ENCODE data around the gene NBEAL1. TPM values are rescaled to one million over a fixed set of nuclear protein-coding genes. Genes with fewer than 3 reads are reported as not detected.

Gene NBEAL1
- polyA plus RNA-seq, 1 donor (not counting 4 experiments of a cell fraction or from before 2014, with no cell fraction given): 14.7 TPM

DNA sequence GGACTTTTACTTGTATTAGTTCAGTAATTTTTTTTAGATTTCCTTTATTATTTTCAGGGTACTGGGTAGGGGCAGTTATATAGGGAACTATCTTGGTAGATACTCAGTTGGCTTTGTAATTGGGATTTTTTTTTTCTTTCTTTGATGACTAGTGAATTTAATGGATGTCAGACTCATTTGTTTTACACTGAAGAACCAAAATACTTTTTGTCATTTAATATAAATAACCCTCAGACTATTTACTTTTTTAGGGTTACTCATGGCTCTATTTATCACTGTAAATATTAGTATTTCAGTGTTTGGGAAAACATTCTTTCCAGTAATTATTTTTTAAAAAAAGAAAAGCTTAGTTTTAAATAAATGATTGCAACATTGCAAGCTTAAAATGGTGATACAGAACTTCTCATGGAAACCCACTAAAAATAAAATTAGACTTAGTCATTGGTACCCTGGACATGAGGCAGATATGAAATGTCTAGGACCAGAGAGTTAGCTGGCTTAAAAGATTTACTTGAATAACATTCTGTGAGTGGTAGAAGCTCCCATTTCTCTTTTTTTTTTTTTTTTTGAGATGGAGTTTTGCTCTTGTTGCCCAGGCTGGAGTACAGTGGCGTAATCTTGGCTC, 149.7 kb downstream of the NBEAL1 start:
- DNase-seq (ENCODE audit: low read depth, low spot score) (no peak), FAIRE-seq (no peak)
- dilution Hi-C loops (cut with MboI; ENCODE audit: extremely low pct_ligation_motif_present, low sequenced_read_pairs): no loop called here
- H2AFZ ChIP-seq (ENCODE audit: control insufficient read depth, low read length): no peak overlapping the region
- no peaks in the 10 kb centered on the region for H3K9me3 ChIP-seq (ENCODE audit: control insufficient read depth, low read depth, low read length)
- peaks cover 4 to 10% of the 10 kb centered on the region in 2 experiments for H3K36me3 ChIP-seq (ENCODE audit: control insufficient read depth in 2 of 2, extremely low read depth in 1 of 2, insufficient read depth in 2 of 2, low read length in 2 of 2)
- no peaks in the 10 kb centered on the region for H3K4me1 ChIP-seq (ENCODE audit: control insufficient read depth, extremely low read depth, insufficient read depth, low read length)
- H3K9me1 ChIP-seq (ENCODE audit: control insufficient read depth, extremely low read depth, insufficient read depth, low read length): no peaks in the 10 kb centered on the region
- TF ChIP-seq, protein P1, sequence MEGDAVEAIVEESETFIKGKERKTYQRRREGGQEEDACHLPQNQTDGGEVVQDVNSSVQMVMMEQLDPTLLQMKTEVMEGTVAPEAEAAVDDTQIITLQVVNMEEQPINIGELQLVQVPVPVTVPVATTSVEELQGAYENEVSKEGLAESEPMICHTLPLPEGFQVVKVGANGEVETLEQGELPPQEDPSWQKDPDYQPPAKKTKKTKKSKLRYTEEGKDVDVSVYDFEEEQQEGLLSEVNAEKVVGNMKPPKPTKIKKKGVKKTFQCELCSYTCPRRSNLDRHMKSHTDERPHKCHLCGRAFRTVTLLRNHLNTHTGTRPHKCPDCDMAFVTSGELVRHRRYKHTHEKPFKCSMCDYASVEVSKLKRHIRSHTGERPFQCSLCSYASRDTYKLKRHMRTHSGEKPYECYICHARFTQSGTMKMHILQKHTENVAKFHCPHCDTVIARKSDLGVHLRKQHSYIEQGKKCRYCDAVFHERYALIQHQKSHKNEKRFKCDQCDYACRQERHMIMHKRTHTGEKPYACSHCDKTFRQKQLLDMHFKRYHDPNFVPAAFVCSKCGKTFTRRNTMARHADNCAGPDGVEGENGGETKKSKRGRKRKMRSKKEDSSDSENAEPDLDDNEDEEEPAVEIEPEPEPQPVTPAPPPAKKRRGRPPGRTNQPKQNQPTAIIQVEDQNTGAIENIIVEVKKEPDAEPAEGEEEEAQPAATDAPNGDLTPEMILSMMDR (optimal IDR thresholded peaks at IDR 0.05 in 1 of 3, IDR thresholded peaks at IDR 0.05 in 1 of 3, conservative IDR thresholded peaks at IDR 0.05 in 1 of 3; ENCODE audit: extremely low read depth in 1 of 3, insufficient read depth in 2 of 3, low read length in 3 of 3): no peak
- no peak for TF ChIP-seq EZH2 (IDR thresholded peaks at IDR 0.05; ENCODE audit: low read length)
- no peak overlapping the region for H3K9ac ChIP-seq (ENCODE audit: control insufficient read depth, extremely low read depth, insufficient read depth, low read length)
- H3K79me2 ChIP-seq (ENCODE audit: control insufficient read depth, insufficient read depth, low read length): no peaks in the 10 kb centered on the region
- H3K27ac ChIP-seq (ENCODE audit: control insufficient read depth, insufficient read depth, low read length): no peak overlapping the region
- H4K20me1 ChIP-seq (ENCODE audit: control insufficient read depth, extremely low read depth, insufficient read depth, low read length): no peaks in the 10 kb centered on the region
- no peak overlapping the region for H3K4me2 ChIP-seq (ENCODE audit: control insufficient read depth, extremely low read depth, insufficient read depth, low read depth, low read length)
- H3K27me3 ChIP-seq (ENCODE audit: control insufficient read depth, extremely low read depth, insufficient read depth, low read length): no peaks in the 10 kb centered on the region
- H3K4me3 ChIP-seq (ENCODE audit: control insufficient read depth in 2 of 3, extremely low read depth in 1 of 3, insufficient read depth in 2 of 3, low read depth in 1 of 3, low read length in 3 of 3): no peak overlapping the region

DNA sequence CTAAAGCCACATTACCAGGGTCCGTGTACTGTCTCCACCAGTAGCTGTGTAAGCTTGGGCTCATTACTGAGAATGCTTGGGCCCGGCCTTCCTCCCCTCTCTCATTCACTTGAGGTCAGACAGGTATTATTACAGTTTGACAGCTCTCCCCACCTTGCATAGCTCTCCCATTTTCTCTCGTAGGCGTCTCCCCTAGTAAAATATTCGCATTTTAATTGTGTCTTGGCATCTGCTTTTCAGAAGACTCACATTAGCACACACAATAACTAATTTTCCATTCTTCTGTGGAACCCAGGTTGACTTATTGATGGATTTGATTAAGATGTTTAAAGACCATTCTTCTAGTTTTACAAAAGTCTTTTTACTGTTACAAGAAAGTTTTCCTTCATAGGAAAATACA, 153.1 kb downstream of the NBEAL1 start:
- Histone ChIP-seq H3K79me2 (ENCODE audit: control insufficient read depth, insufficient read depth, low read length) (no peaks in the 10 kb centered on the region), H3K9me1 (ENCODE audit: control insufficient read depth, extremely low read depth, insufficient read depth, low read length) (no peaks in the 10 kb centered on the region), H2AFZ (ENCODE audit: control insufficient read depth, low read length) (no peak overlapping the region), H3K4me1 (ENCODE audit: control insufficient read depth, extremely low read depth, insufficient read depth, low read length) (no peaks in the 10 kb centered on the region), H3K27me3 (ENCODE audit: control insufficient read depth, extremely low read depth, insufficient read depth, low read length) (no peaks in the 10 kb centered on the region), H3K4me3 (ENCODE audit: control insufficient read depth in 2 of 3, extremely low read depth in 1 of 3, insufficient read depth in 2 of 3, low read depth in 1 of 3, low read length in 3 of 3) (no peak overlapping the region), H3K9me3 (ENCODE audit: control insufficient read depth, low read depth, low read length) (no peaks in the 10 kb centered on the region), H3K36me3 (ENCODE audit: control insufficient read depth in 2 of 2, extremely low read depth in 1 of 2, insufficient read depth in 2 of 2, low read length in 2 of 2) (peaks cover 4 to 7% of the 10 kb centered on the region in 2 experiments), H4K20me1 (ENCODE audit: control insufficient read depth, extremely low read depth, insufficient read depth, low read length) (no peaks in the 10 kb centered on the region), H3K4me2 (ENCODE audit: control insufficient read depth, extremely low read depth, insufficient read depth, low read depth, low read length) (no peak overlapping the region), H3K9ac (ENCODE audit: control insufficient read depth, extremely low read depth, insufficient read depth, low read length) (no peak overlapping the region), H3K27ac (ENCODE audit: control insufficient read depth, insufficient read depth, low read length) (no peak overlapping the region)
- TF ChIP-seq, protein P1 (optimal IDR thresholded peaks at IDR 0.05 in 1 of 3, IDR thresholded peaks at IDR 0.05 in 1 of 3, conservative IDR thresholded peaks at IDR 0.05 in 1 of 3; ENCODE audit: extremely low read depth in 1 of 3, insufficient read depth in 2 of 3, low read length in 3 of 3): no peak
- no peak for TF ChIP-seq EZH2 (IDR thresholded peaks at IDR 0.05; ENCODE audit: low read length)
- FAIRE-seq (no peak), DNase-seq (ENCODE audit: low read depth, low spot score) (no peak)
- dilution Hi-C loops (cut with MboI; ENCODE audit: extremely low pct_ligation_motif_present, low sequenced_read_pairs): no loop called here
